ENCODE measurements around the gene PLEK.
"Not testable (repeated sequence)": the region's sequence is repeated elsewhere in the genome, so short reads cannot be mapped to it uniquely, and the experiment has no call there.

PLEK gene

GRCh38 chr2:68372485-68372884 lies 7.4 kb downstream of the PLEK start:
- H3K9me3 ChIP-seq (ENCODE audit: control insufficient read depth in 1 of 2, low read length in 2 of 2) = no peaks in the 10 kb centered on the region
- H3K4me3 ChIP-seq (ENCODE audit: low read depth in 1 of 2, low read length in 2 of 2) = no peak overlapping the region
- H3K27ac ChIP-seq (ENCODE audit: low read length) = no peak overlapping the region
- peaks cover 0 to under 1% of the 10 kb centered on the region in 2 donors for H3K4me1 ChIP-seq (ENCODE audit: control insufficient read depth in 1 of 2, insufficient read depth in 2 of 2, low read length in 2 of 2)
- H3K27me3 ChIP-seq (ENCODE audit: low read depth, low read length) = no peaks in the 10 kb centered on the region
- H3K36me3 ChIP-seq (ENCODE audit: control insufficient read depth in 1 of 2, insufficient read depth in 2 of 2, low read length in 2 of 2) = no peaks in the 10 kb centered on the region

GRCh38 chr2:68374184-68374583 lies 9.1 kb downstream of the PLEK start:
- H3K27ac ChIP-seq (ENCODE audit: low read length) = no peak overlapping the region
- H3K36me3 ChIP-seq (ENCODE audit: control insufficient read depth in 1 of 2, insufficient read depth in 2 of 2, low read length in 2 of 2) = no peaks in the 10 kb centered on the region
- no peaks in the 10 kb centered on the region for H3K4me1 ChIP-seq (ENCODE audit: control insufficient read depth in 1 of 2, insufficient read depth in 2 of 2, low read length in 2 of 2)
- no peaks in the 10 kb centered on the region for H3K9me3 ChIP-seq (ENCODE audit: control insufficient read depth in 1 of 2, low read length in 2 of 2)
- H3K27me3 ChIP-seq (ENCODE audit: low read depth, low read length) = no peaks in the 10 kb centered on the region
- H3K4me3 ChIP-seq (ENCODE audit: low read depth in 1 of 2, low read length in 2 of 2) = no peak overlapping the region

- no peak overlapping the region for H3K4me3 ChIP-seq (ENCODE audit: low read depth in 1 of 2, low read length in 2 of 2)
- H3K4me1 ChIP-seq (ENCODE audit: control insufficient read depth in 1 of 2, insufficient read depth in 2 of 2, low read length in 2 of 2) = no peaks in the 10 kb centered on the region
- no peak overlapping the region for H3K27ac ChIP-seq (ENCODE audit: low read length)
- H3K27me3 ChIP-seq (ENCODE audit: low read depth, low read length) = no peaks in the 10 kb centered on the region
- H3K9me3 ChIP-seq (ENCODE audit: control insufficient read depth in 1 of 2, low read length in 2 of 2) = no peaks in the 10 kb centered on the region
- H3K36me3 ChIP-seq (ENCODE audit: control insufficient read depth in 1 of 2, insufficient read depth in 2 of 2, low read length in 2 of 2) = no peaks in the 10 kb centered on the region
Measured at GRCh38 chr2:68375582-68375981, 10.5 kb downstream of the PLEK start.

- Histone ChIP-seq H3K36me3 (ENCODE audit: control insufficient read depth in 1 of 2, insufficient read depth in 2 of 2, low read length in 2 of 2) (peaks cover 0 to 5% of the 10 kb centered on the region in 2 donors), H3K4me1 (ENCODE audit: control insufficient read depth in 1 of 2, insufficient read depth in 2 of 2, low read length in 2 of 2) (no peaks in the 10 kb centered on the region), H3K27me3 (ENCODE audit: low read depth, low read length) (no peaks in the 10 kb centered on the region), H3K9me3 (ENCODE audit: control insufficient read depth in 1 of 2, low read length in 2 of 2) (no peaks in the 10 kb centered on the region), H3K27ac (ENCODE audit: low read length) (no peak overlapping the region), H3K4me3 (ENCODE audit: low read depth in 1 of 2, low read length in 2 of 2) (no peak overlapping the region)
Measured at GRCh38 chr2:68377137-68377780, 12.2 kb downstream of the PLEK start.

GRCh38 chr2:68378779-68379178 lies 13.7 kb downstream of the PLEK start:
- H3K36me3 ChIP-seq (ENCODE audit: control insufficient read depth in 1 of 2, insufficient read depth in 2 of 2, low read length in 2 of 2); H3K4me1 ChIP-seq (ENCODE audit: control insufficient read depth in 1 of 2, insufficient read depth in 2 of 2, low read length in 2 of 2); H3K27ac ChIP-seq (ENCODE audit: low read length): not testable (repeated sequence)

GRCh38 chr2:68379184-68379708 lies 14.2 kb downstream of the PLEK start:
- H3K4me3 ChIP-seq (ENCODE audit: low read depth in 1 of 2, low read length in 2 of 2) = no peak overlapping the region
- H3K4me1 ChIP-seq (ENCODE audit: control insufficient read depth in 1 of 2, insufficient read depth in 2 of 2, low read length in 2 of 2) = no peaks in the 10 kb centered on the region
- no peaks in the 10 kb centered on the region for H3K27me3 ChIP-seq (ENCODE audit: low read depth, low read length)
- no peak overlapping the region for H3K27ac ChIP-seq (ENCODE audit: low read length)
- H3K36me3 ChIP-seq (ENCODE audit: control insufficient read depth in 1 of 2, insufficient read depth in 2 of 2, low read length in 2 of 2) = peaks cover 0 to 5% of the 10 kb centered on the region in 2 donors
- H3K9me3 ChIP-seq (ENCODE audit: control insufficient read depth in 1 of 2, low read length in 2 of 2) = no peaks in the 10 kb centered on the region

More at GRCh38 chr2:68378779-68379178, 13.7 kb downstream of the PLEK start:
- not testable (repeated sequence) for H3K9me3 ChIP-seq (ENCODE audit: control insufficient read depth in 1 of 2, low read length in 2 of 2); H3K4me3 ChIP-seq (ENCODE audit: low read depth in 1 of 2, low read length in 2 of 2); H3K27me3 ChIP-seq (ENCODE audit: low read depth, low read length)

- Histone ChIP-seq H3K4me3 (ENCODE audit: low read depth in 1 of 2, low read length in 2 of 2) (no peak overlapping the region), H3K27me3 (ENCODE audit: low read depth, low read length) (no peaks in the 10 kb centered on the region), H3K27ac (ENCODE audit: low read length) (no peak overlapping the region), H3K36me3 (ENCODE audit: control insufficient read depth in 1 of 2, insufficient read depth in 2 of 2, low read length in 2 of 2) (peaks cover 0 to 5% of the 10 kb centered on the region in 2 donors), H3K4me1 (ENCODE audit: control insufficient read depth in 1 of 2, insufficient read depth in 2 of 2, low read length in 2 of 2) (no peaks in the 10 kb centered on the region), H3K9me3 (ENCODE audit: control insufficient read depth in 1 of 2, low read length in 2 of 2) (no peaks in the 10 kb centered on the region)
Measured at GRCh38 chr2:68383778-68384177, 18.7 kb downstream of the PLEK start.

- Histone ChIP-seq H3K27ac (ENCODE audit: low read length) (no peak overlapping the region), H3K27me3 (ENCODE audit: low read depth, low read length) (no peaks in the 10 kb centered on the region)
Measured at GRCh38 chr2:68384485-68385107, 19.5 kb downstream of the PLEK start.

GRCh38 chr2:68385220-68385906 lies 20.3 kb downstream of the PLEK start:
- no peak overlapping the region for H3K27ac ChIP-seq (ENCODE audit: low read length)

More at GRCh38 chr2:68384485-68385107, 19.5 kb downstream of the PLEK start:
- H3K4me1 ChIP-seq (ENCODE audit: control insufficient read depth in 1 of 2, insufficient read depth in 2 of 2, low read length in 2 of 2) = no peaks in the 10 kb centered on the region
- peaks cover 0 to 5% of the 10 kb centered on the region in 2 donors for H3K36me3 ChIP-seq (ENCODE audit: control insufficient read depth in 1 of 2, insufficient read depth in 2 of 2, low read length in 2 of 2)
- H3K9me3 ChIP-seq (ENCODE audit: control insufficient read depth in 1 of 2, low read length in 2 of 2) = no peaks in the 10 kb centered on the region
- H3K4me3 ChIP-seq (ENCODE audit: low read depth in 1 of 2, low read length in 2 of 2) = no peak overlapping the region

GRCh38 chr2:68385907-68386287 lies 20.8 kb downstream of the PLEK start:
- no peaks in the 10 kb centered on the region for H3K9me3 ChIP-seq (ENCODE audit: control insufficient read depth in 1 of 2, low read length in 2 of 2)
- H3K4me1 ChIP-seq (ENCODE audit: control insufficient read depth in 1 of 2, insufficient read depth in 2 of 2, low read length in 2 of 2) = no peaks in the 10 kb centered on the region
- no peak overlapping the region for H3K27ac ChIP-seq (ENCODE audit: low read length)
- no peak overlapping the region for H3K4me3 ChIP-seq (ENCODE audit: low read depth in 1 of 2, low read length in 2 of 2)
- no peaks in the 10 kb centered on the region for H3K27me3 ChIP-seq (ENCODE audit: low read depth, low read length)
- peaks cover 0 to 4% of the 10 kb centered on the region in 2 donors for H3K36me3 ChIP-seq (ENCODE audit: control insufficient read depth in 1 of 2, insufficient read depth in 2 of 2, low read length in 2 of 2)

More at GRCh38 chr2:68385220-68385906, 20.3 kb downstream of the PLEK start:
- Histone ChIP-seq H3K27me3 (ENCODE audit: low read depth, low read length) (no peaks in the 10 kb centered on the region), H3K9me3 (ENCODE audit: control insufficient read depth in 1 of 2, low read length in 2 of 2) (no peaks in the 10 kb centered on the region), H3K4me3 (ENCODE audit: low read depth in 1 of 2, low read length in 2 of 2) (no peak overlapping the region), H3K36me3 (ENCODE audit: control insufficient read depth in 1 of 2, insufficient read depth in 2 of 2, low read length in 2 of 2) (peaks cover 0 to 5% of the 10 kb centered on the region in 2 donors), H3K4me1 (ENCODE audit: control insufficient read depth in 1 of 2, insufficient read depth in 2 of 2, low read length in 2 of 2) (no peaks in the 10 kb centered on the region)

GRCh38 chr2:68386365-68386764 lies 21.3 kb downstream of the PLEK start:
- Histone ChIP-seq H3K36me3 (ENCODE audit: control insufficient read depth in 1 of 2, insufficient read depth in 2 of 2, low read length in 2 of 2) (no peaks in the 10 kb centered on the region), H3K9me3 (ENCODE audit: control insufficient read depth in 1 of 2, low read length in 2 of 2) (no peaks in the 10 kb centered on the region), H3K4me3 (ENCODE audit: low read depth in 1 of 2, low read length in 2 of 2) (no peak overlapping the region), H3K4me1 (ENCODE audit: control insufficient read depth in 1 of 2, insufficient read depth in 2 of 2, low read length in 2 of 2) (no peaks in the 10 kb centered on the region), H3K27ac (ENCODE audit: low read length) (no peak overlapping the region), H3K27me3 (ENCODE audit: low read depth, low read length) (no peaks in the 10 kb centered on the region)

Measured in muscle layer of duodenum (tissue), 2 donors.